K562 (cell line): ENCODE measurements around the gene ANO6. TPM values are rescaled to one million over a fixed set of nuclear protein-coding genes. Genes with fewer than 3 reads are reported as not detected.
"Not testable (repeated sequence)": the region's sequence is repeated elsewhere in the genome, so short reads cannot be mapped to it uniquely, and the experiment has no call there.

ENCODE experiments used
- ATAC-seq: fragments of 200-7000 bp; cut with Tn5 transposase; 3 replicates; pipeline ENCODE4 v1.9.1; 2020; ENCODE audit warnings: moderate library complexity
- BruUV-seq: library from RNA; stranded (reverse); fragments of 400-500 nt; replicated peaks from 2 replicates; lab custom pipeline; 2021; lab: Mats Ljungman, UMichigan
- CTCF ChIA-PET: fragments of 300-600 bp; formaldehyde crosslinking; extraction: SDS; loops from one replicate; lab custom pipeline; 2021; ENCODE audit warnings: low intra/inter-chr PET ratio; lab: Yijun Ruan, JAX
- POLR2A ChIA-PET: fragments of 300-600, 350-650 bp; sonication (Branson Sonifier 250); formaldehyde crosslinking; extraction: SDS; loops from one replicate; lab custom pipeline; 2021; ENCODE audit warnings: antibody characterized with exemption, inconsistent platforms; lab: Yijun Ruan, JAX
- DNase-seq, 4 experiments: peaks; one replicate each; pipeline versions ENCODE4 v3.0.0 to v3.0.0-alpha.2; 2011 to 2018; ENCODE audit warnings: low spot score in 3 of 4, mixed read lengths in 3 of 4; ENCODE audit errors: extremely low read depth in 1 of 4
- FAIRE-seq: peaks from 2 replicates; lab custom pipeline; 2011; peaks lifted over from hg19 to GRCh38; lab: Jason Lieb, UNC
- H2AFZ ChIP-seq: 2 replicates; pipeline ENCODE4 v1.6.0; 2011; ENCODE audit warnings: low read depth, low read length, control low read depth, inconsistent platforms
- H3K27ac ChIP-seq: fragments of 200-600 bp; 3 replicates; pipeline ENCODE4 v1.8.0; 2011; ENCODE audit warnings: low read depth, mild to moderate bottlenecking, control low read depth, inconsistent platforms, low read length, moderate library complexity, mixed read lengths; ENCODE audit errors: extremely low read depth
- H3K27me3 ChIP-seq, 2 experiments: fragments of 300-600 bp in 1 of 2; 2 replicates in 1 of 2; 3 replicates in 1 of 2; pipeline versions ENCODE4 v1.6.0 to v1.8.0; 2011; ENCODE audit warnings: inconsistent platforms in 2 of 2, low read length in 2 of 2, mild to moderate bottlenecking in 1 of 2, mixed read lengths in 1 of 2, moderate library complexity in 1 of 2; ENCODE audit not compliant: control insufficient read depth in 2 of 2, insufficient read depth in 2 of 2
- H3K36me3 ChIP-seq: fragments of 300-600 bp; 3 replicates; pipeline ENCODE4 v1.8.0; 2011; ENCODE audit warnings: mild to moderate bottlenecking, low read length, inconsistent platforms; ENCODE audit not compliant: control insufficient read depth, insufficient read depth
- H3K4me1 ChIP-seq, 2 experiments: fragments of 200-600 bp in 1 of 2; replicated peaks in 1 of 2; 2 replicates in 1 of 2; 3 replicates in 1 of 2; pipeline versions ENCODE4 v1.5.1 to v1.8.0; 2011; ENCODE audit warnings: inconsistent platforms in 2 of 2, low read length in 2 of 2, mild to moderate bottlenecking in 1 of 2, mixed read lengths in 1 of 2, moderate library complexity in 1 of 2; ENCODE audit not compliant: control insufficient read depth in 2 of 2, insufficient read depth in 2 of 2
- H3K4me2 ChIP-seq: 2 replicates; pipeline ENCODE4 v1.6.1; 2011; ENCODE audit warnings: low read length, control low read depth, inconsistent platforms, mixed read lengths; ENCODE audit not compliant: insufficient read depth
- H3K4me3 ChIP-seq: fragments of 200-600 bp; sonication (generic), shearing (Covaris generic); 2 replicates; pipeline ENCODE4 v1.5.1; 2016; ENCODE audit warnings: control low read depth, inconsistent platforms
- H3K79me2 ChIP-seq: fragments of 200-600 bp; 3 replicates; pipeline ENCODE4 v1.8.0; 2011; ENCODE audit warnings: low read length, inconsistent platforms; ENCODE audit not compliant: control insufficient read depth, insufficient read depth
- H3K9ac ChIP-seq, 2 experiments: 2 replicates each; pipeline versions ENCODE4 v1.6.0 to v1.6.1; 2011; ENCODE audit warnings: low read depth in 2 of 2, low read length in 2 of 2, control low read depth in 1 of 2, inconsistent platforms in 1 of 2, mild to moderate bottlenecking in 1 of 2, mixed read lengths in 1 of 2; ENCODE audit not compliant: insufficient read depth in 1 of 2
- H3K9me1 ChIP-seq: one replicate; pipeline ENCODE4 v1.6.0; 2011; ENCODE audit warnings: inconsistent platforms, mild to moderate bottlenecking, low read length, moderate library complexity; ENCODE audit not compliant: control insufficient read depth, insufficient read depth
- H3K9me3 ChIP-seq: replicated peaks from 2 replicates; pipeline ENCODE4 v1.5.1; 2011; ENCODE audit warnings: low read depth, low read length, inconsistent platforms; ENCODE audit not compliant: control insufficient read depth, insufficient read depth
- H4K20me1 ChIP-seq: replicated peaks from 2 replicates; pipeline ENCODE4 v1.6.1; 2011; ENCODE audit warnings: low read length, inconsistent platforms, mixed read lengths; ENCODE audit not compliant: control insufficient read depth, insufficient read depth
- HDAC8 ChIP-seq: fragments of 450-650 bp; IDR thresholded peaks from 2 replicates; pipeline ENCODE4 v1.6.1; 2016; ENCODE audit warnings: mild to moderate bottlenecking, missing genetic modification characterization, moderate library complexity, missing compliant biosample characterization
- MAFF ChIP-seq: IDR thresholded peaks from 2 replicates; pipeline ENCODE4 v1.6.1; 2012; ENCODE audit warnings: low read length, improper control_type of control experiment
- MEF2D ChIP-seq: conservative IDR thresholded peaks from 2 replicates; pipeline ENCODE4 v1.6.1; 2016; ENCODE audit warnings: low read depth, missing genetic modification characterization, missing compliant biosample characterization
- PHF8 ChIP-seq: fragments of 200-600 bp; sonication (generic); IDR thresholded peaks from 2 replicates; pipeline ENCODE4 v1.6.1; 2012; ENCODE audit warnings: mixed run types, mild to moderate bottlenecking, inconsistent platforms, low read length, moderate library complexity, borderline replicate concordance
- SETDB1 ChIP-seq: IDR thresholded peaks from one replicate; pipeline ENCODE4 v1.6.1; 2012; ENCODE audit warnings: low read length, control low read depth, inconsistent platforms
- SREBF2 ChIP-seq: sonication (generic); formaldehyde crosslinking; IDR thresholded peaks from 2 replicates; pipeline ENCODE4 v1.4.0; 2020; ENCODE audit warnings: mild to moderate bottlenecking, missing genetic modification reagents
- THAP7 ChIP-seq: fragments of 250-450 bp; sonication (Bioruptor Pico); IDR thresholded peaks from 2 replicates; pipeline ENCODE4 v1.5.0; 2021
- ZNF146 ChIP-seq: IDR thresholded peaks from one replicate; pipeline ENCODE4 v1.6.1; 2018; ENCODE audit warnings: missing compliant biosample characterization; ENCODE audit not compliant: unreplicated experiment
- ZNF609 ChIP-seq: sonication (generic); formaldehyde crosslinking; IDR thresholded peaks from 2 replicates; pipeline ENCODE4 v1.8.1; 2023; ENCODE audit warnings: missing genetic modification reagents, mild to moderate bottlenecking, borderline replicate concordance
- WGBS: fragments of 100-300 bp; shearing (Covaris generic); methylation state at CpG from one replicate; pipeline ENCODE4 v1.1.6; 2016; ENCODE audit warnings: low coverage, mixed read lengths; ENCODE audit not compliant: insufficient coverage; ENCODE audit errors: missing lambda C conversion rate; 5-methylcytosine and 5-hydroxymethylcytosine counted together
- in situ Hi-C: fragments of 300-500 bp; cut with MboI; formaldehyde crosslinking; loops from 4 replicates; pipeline ENCODE4 v1.15.0; 2018; ENCODE audit warnings: inconsistent platforms, mixed read lengths
- intact Hi-C: fragments of 100-400 bp; cut with micrococcal nuclease; formaldehyde crosslinking; loops from 2 replicates; pipeline ENCODE4 v1.14.2; 2022
- polyA plus RNA-seq, 8 experiments: library from polyadenylated mRNA; depleted of rRNA in 4 of 8; stranded (reverse) in 5 of 8; unstranded in 3 of 8; fragments of >200 nt; fragmentation: Nextera tagmentation in 2 of 8; fragmentation: Illumina TruSeq in 1 of 8; extraction: Ambion mirVana in 2 of 8; extraction: Trizol in 1 of 8; gene quantifications; 2 replicates each; pipeline versions ENCODE4 v1.2.1 to v1.2.3, GENCODE V29; 2011 to 2014; ENCODE audit warnings: inconsistent platforms in 1 of 8, missing spikeins in 1 of 8
- total RNA-seq, 7 experiments: library from RNA; depleted of rRNA in 6 of 7; stranded (reverse); fragments of >200 nt in 6 of 7; fragmentation: Illumina TruSeq in 2 of 7; extraction: Trizol in 2 of 7; gene quantifications; 2 replicates each; pipeline versions ENCODE4 v1.2.1 to v1.2.3, GENCODE V29; 2011 to 2021; ENCODE audit warnings: low replicate concordance in 1 of 7
- TF ChIP-seq, protein P1 (sequence below): sonication (generic); formaldehyde crosslinking; IDR thresholded peaks from 2 replicates; pipeline ENCODE4 v1.8.1; 2023; ENCODE audit warnings: mild to moderate bottlenecking, missing genetic modification reagents, moderate library complexity

Gene ANO6
- total and polyA plus RNA-seq, 9 of the 15 experiments (the other 6 are each of a cell fraction or from before 2014, with no cell fraction given), result 3.5 to 24.7 (median 20.3) TPM

DNA sequence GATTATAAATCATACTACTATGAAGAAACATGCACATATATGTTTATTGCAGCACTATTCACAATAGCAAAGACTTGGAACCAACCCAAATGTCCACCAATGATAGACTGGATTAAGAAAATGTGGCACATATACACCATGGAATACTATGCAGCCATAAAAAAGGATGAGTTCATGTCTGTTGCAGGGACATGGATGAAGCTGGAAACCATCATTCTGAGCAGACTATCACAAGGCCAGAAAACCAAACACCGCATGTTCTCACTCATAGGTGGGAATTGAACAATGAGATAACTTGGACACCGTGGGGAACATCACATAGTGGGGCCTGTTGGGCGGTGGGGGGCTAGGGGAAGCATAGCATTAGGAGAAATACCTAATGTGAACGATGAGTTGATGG lies 181.6 kb downstream of the ANO6 start:
- CTCF ChIA-PET, H3K9ac ChIP-seq, H4K20me1 ChIP-seq, H3K27me3 ChIP-seq, H3K4me1 ChIP-seq, DNase-seq, H3K9me3 ChIP-seq, H2AFZ ChIP-seq, intact Hi-C loops, FAIRE-seq, H3K4me3 ChIP-seq, ATAC-seq, H3K27ac ChIP-seq, H3K4me2 ChIP-seq, BruUV-seq, H3K36me3 ChIP-seq: not testable (repeated sequence)
- WGBS, result 96% methylated on average over 4 of the region's 4 CpGs
- TF ChIP-seq ZNF146, result peak; percentile 64
- TF ChIP-seq, all 486 proteins: peak for 1; not testable (repeated sequence) for 485
- in situ Hi-C loops, POLR2A ChIA-PET, H3K9me1 ChIP-seq, H3K79me2 ChIP-seq: not testable (repeated sequence)

GRCh38 chr12:45398552-45398951 lies 182.7 kb downstream of the ANO6 start:
- BruUV-seq, result no TSS peak
- WGBS, result 84% methylated on average over 4 of the region's 4 CpGs
- no peaks in the 10 kb centered on the region for H3K9me1 ChIP-seq
- no peak overlapping the region for H3K27ac ChIP-seq
- CTCF ChIA-PET, result no interaction called here
- DNase-seq, result no peak
- H3K4me1 ChIP-seq, result no peaks in the 10 kb centered on the region
- H4K20me1 ChIP-seq, result no peaks in the 10 kb centered on the region
- no peak overlapping the region for H3K9ac ChIP-seq
- no peaks in the 10 kb centered on the region for H3K27me3 ChIP-seq
- no peak for ATAC-seq
- intact Hi-C loops (no loop called here), in situ Hi-C loops (no loop called here)
- POLR2A ChIA-PET, result no interaction called here
- no peaks in the 10 kb centered on the region for H3K79me2 ChIP-seq
- no peaks in the 10 kb centered on the region for H3K9me3 ChIP-seq
- FAIRE-seq, result peak; percentile 44
- no peak overlapping the region for H2AFZ ChIP-seq
- no peak overlapping the region for H3K4me3 ChIP-seq
- no peak overlapping the region for H3K4me2 ChIP-seq
- H3K36me3 ChIP-seq, result peaks cover 15% of the 10 kb centered on the region; the same call in 1 of the 3 replicates
- TF ChIP-seq SETDB1 (no peak), HDAC8 (no peak), THAP7 (no peak), PHF8 (no peak), ZNF609 (CRISPR knock-in tag) (no peak), SREBF2 (CRISPR knock-in tag) (no peak), MEF2D (tag) (no peak), MAFF (no peak)
- TF ChIP-seq, protein P1, sequence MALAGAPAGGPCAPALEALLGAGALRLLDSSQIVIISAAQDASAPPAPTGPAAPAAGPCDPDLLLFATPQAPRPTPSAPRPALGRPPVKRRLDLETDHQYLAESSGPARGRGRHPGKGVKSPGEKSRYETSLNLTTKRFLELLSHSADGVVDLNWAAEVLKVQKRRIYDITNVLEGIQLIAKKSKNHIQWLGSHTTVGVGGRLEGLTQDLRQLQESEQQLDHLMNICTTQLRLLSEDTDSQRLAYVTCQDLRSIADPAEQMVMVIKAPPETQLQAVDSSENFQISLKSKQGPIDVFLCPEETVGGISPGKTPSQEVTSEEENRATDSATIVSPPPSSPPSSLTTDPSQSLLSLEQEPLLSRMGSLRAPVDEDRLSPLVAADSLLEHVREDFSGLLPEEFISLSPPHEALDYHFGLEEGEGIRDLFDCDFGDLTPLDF (CRISPR knock-in tag), result no peak
